ENCODE measurements around the gene TJP2.

TJP2 gene

DNA sequence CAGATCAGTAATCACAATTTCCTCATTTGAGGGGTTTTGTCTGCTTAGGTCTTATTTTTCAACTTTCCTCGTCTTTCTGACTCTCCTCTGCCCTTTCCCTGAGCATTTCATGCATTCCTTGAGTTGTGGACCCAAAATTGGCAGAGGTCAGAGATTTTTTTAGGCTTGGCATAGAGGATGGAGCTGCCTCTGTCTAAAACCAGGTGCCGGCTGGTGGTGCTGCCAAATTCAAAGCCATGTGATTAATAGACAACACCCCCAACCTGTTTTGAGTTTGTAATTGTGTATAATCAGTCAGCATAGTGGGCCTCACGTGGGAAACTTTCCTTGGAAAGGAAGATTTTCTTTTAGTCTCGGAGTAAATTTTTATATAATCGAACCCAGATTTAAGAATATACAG lies 39.6 kb downstream of the TJP2 start:
- TF ChIP-seq, protein P1, sequence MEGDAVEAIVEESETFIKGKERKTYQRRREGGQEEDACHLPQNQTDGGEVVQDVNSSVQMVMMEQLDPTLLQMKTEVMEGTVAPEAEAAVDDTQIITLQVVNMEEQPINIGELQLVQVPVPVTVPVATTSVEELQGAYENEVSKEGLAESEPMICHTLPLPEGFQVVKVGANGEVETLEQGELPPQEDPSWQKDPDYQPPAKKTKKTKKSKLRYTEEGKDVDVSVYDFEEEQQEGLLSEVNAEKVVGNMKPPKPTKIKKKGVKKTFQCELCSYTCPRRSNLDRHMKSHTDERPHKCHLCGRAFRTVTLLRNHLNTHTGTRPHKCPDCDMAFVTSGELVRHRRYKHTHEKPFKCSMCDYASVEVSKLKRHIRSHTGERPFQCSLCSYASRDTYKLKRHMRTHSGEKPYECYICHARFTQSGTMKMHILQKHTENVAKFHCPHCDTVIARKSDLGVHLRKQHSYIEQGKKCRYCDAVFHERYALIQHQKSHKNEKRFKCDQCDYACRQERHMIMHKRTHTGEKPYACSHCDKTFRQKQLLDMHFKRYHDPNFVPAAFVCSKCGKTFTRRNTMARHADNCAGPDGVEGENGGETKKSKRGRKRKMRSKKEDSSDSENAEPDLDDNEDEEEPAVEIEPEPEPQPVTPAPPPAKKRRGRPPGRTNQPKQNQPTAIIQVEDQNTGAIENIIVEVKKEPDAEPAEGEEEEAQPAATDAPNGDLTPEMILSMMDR (IDR thresholded peaks at IDR 0.05; ENCODE audit: low read depth, low read length, missing control alignments), result no peak
- DNase-seq (ENCODE audit: low read depth), result no peak
- in situ Hi-C loops (cut with HindIII; ENCODE audit: low sequenced_read_pairs), result no loop called here
- no peak overlapping the region for H3K4me3 ChIP-seq (ENCODE audit: low read depth, low read length)

- H3K4me3 ChIP-seq (ENCODE audit: low read depth, low read length), result no peak overlapping the region
- in situ Hi-C loops (cut with HindIII; ENCODE audit: low sequenced_read_pairs), result no loop called here
- TF ChIP-seq, protein P1 (IDR thresholded peaks at IDR 0.05; ENCODE audit: low read depth, low read length, missing control alignments), result no peak
- no peak for DNase-seq (ENCODE audit: low read depth)
Measured at GRCh38 chr9:69214939-69215338, 40.9 kb downstream of the TJP2 start.

DNA sequence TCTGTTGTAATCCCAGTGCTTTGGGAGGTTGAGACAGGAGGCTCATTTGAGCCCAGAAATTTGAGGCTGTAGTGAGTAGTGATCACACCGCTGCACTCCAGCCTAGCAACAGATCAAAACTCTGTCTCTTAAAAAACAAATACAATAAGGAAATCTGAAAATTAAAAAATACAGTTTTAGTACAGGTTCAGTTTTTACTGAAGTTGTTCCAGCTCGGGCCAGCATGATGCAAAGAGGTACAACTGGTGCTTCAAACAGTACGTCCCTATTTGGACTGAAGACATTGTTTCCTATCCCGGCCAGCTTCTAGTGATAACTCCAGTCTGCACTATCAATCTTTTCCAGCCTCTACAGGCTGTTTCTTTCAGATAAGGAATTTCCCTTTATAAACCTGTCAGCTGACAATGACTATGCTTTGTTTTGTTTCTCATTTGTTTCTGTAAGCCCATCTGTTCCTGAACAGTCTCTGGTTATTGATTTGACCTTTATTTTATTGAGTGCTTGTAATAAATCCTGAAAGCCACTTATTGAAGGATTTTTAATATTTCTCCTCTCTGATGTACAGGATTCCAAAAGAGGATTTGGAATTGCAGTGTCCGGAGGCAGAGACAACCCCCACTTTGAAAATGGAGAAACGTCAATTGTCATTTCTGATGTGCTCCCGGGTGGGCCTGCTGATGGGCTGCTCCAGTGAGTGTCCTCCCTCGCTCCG lies 41.9 kb downstream of the TJP2 start:
- TF ChIP-seq, protein P1 (IDR thresholded peaks at IDR 0.05; ENCODE audit: low read depth, low read length, missing control alignments), result no peak
- in situ Hi-C loops (cut with HindIII; ENCODE audit: low sequenced_read_pairs), result no loop called here
- no peak overlapping the region for H3K4me3 ChIP-seq (ENCODE audit: low read depth, low read length)
- DNase-seq (ENCODE audit: low read depth), result no peak

GRCh38 chr9:69218166-69218565 lies 44.1 kb downstream of the TJP2 start:
- in situ Hi-C loops (cut with HindIII; ENCODE audit: low sequenced_read_pairs), result no loop called here
- DNase-seq (ENCODE audit: low read depth), result no peak
- H3K4me3 ChIP-seq (ENCODE audit: low read depth, low read length), result no peak overlapping the region
- TF ChIP-seq, protein P1 (IDR thresholded peaks at IDR 0.05; ENCODE audit: low read depth, low read length, missing control alignments), result no peak

DNA sequence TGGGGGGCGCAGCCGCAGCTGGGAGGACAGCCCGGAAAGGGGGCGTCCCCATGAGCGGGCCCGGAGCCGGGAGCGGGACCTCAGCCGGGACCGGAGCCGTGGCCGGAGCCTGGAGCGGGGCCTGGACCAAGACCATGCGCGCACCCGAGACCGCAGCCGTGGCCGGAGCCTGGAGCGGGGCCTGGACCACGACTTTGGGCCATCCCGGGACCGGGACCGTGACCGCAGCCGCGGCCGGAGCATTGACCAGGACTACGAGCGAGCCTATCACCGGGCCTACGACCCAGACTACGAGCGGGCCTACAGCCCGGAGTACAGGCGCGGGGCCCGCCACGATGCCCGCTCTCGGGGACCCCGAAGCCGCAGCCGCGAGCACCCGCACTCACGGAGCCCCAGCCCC lies 47.0 kb downstream of the TJP2 start:
- no peak overlapping the region for H3K4me3 ChIP-seq (ENCODE audit: low read depth, low read length)
- in situ Hi-C loops (cut with HindIII; ENCODE audit: low sequenced_read_pairs), result no loop called here
- TF ChIP-seq, protein P1 (IDR thresholded peaks at IDR 0.05; ENCODE audit: low read depth, low read length, missing control alignments), result no peak
- no peak for DNase-seq (ENCODE audit: low read depth)

DNA sequence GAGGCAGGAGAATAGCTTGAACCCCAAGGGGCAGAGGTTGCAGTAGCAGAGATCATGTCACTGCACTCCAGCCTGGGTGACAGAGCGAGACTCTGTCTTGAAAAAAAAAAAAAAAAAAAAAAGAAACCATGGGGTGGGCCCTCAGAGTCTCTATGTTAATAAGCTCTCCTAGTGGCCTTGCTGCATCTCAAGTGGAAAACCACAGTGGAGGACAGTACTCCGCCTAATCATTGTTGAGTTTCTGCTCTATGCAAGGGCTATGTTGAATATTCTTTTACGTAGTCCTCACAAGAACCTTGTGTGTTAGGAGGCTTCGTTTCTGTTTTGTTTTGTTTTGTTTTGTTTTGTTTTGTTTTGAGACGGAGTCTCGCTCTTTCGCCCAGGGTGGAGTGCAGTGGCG lies 48.9 kb downstream of the TJP2 start:
- no peak overlapping the region for H3K4me3 ChIP-seq (ENCODE audit: low read depth, low read length)
- in situ Hi-C loops (cut with HindIII; ENCODE audit: low sequenced_read_pairs), result no loop called here
- DNase-seq (ENCODE audit: low read depth), result no peak
- TF ChIP-seq, protein P1 (IDR thresholded peaks at IDR 0.05; ENCODE audit: low read depth, low read length, missing control alignments), result no peak

All from astrocyte of the cerebellum (primary cell).